Heart left ventricle (tissue), 13 donors: ENCODE data around the gene NFASC.

Experiments
- CTCF ChIP-seq, 12 donors: fragments of 200-600 bp; sonication (generic) in 4 of 12; IDR thresholded peaks; one replicate each; pipeline versions ENCODE4 v1.5.0 to v1.8.0; 2018 to 2022; ENCODE audit warnings: antibody characterized with exemption in 12 of 12, mild to moderate bottlenecking in 5 of 12
- POLR2A ChIP-seq, 2 donors: fragments of 450-650 bp; IDR thresholded peaks; one replicate each; pipeline ENCODE4 v1.6.1; 2017; ENCODE audit warnings: antibody characterized with exemption in 2 of 2, mild to moderate bottlenecking in 2 of 2, moderate library complexity in 2 of 2
- donor health status: ischemic (EF 13 %, LVEDD 7.1; RV severe dilation, severe dysfunction).
- donor health status: DM: no; HTN: yes; CAD: no.
- donor health status: DM: no; HTN: no; CAD: no.
- donor health status: ischemic (EF 25% LVEDD 6.9; RV normal size, moderate dysfunction).
- donor health status: ischemic (EF 25% LVEDD 5.7; RV mildly dilated, moderate dysfunction).
- donor health status: ischemic (EF 35%, LVEDD 5.7; RV mildly dilated, moderate dysfunction).
- donor health status: nonischemic (EF 11% LVEDD 7.7; RV severe dilation, severe dysfunction).
- donor health status: DM: yes; HTN: yes; CAD: no.
- donor health status: PGD.
- donor health status: ischemic (EF 29% LVEDD 5.4; RV normal size, mild dysfunction).
- donor health status: nonischemic (EF 23%, LVEDD 6.1; RV moderate dilation, normal function).

- TF ChIP-seq CTCF (IDR thresholded peaks at IDR 0.05) (no peak), POLR2A (IDR thresholded peaks at IDR 0.05) (no peak)
Measured at GRCh38 chr1:205025239-205025638, 154.6 kb downstream of the NFASC start.
